Ascending aorta (tissue), 2 donors: ENCODE data around the gene TMEM204. TPM values are rescaled to one million over a fixed set of nuclear protein-coding genes. Genes with fewer than 3 reads are reported as not detected.

Experiments used
- DNase-seq, 2 donors: peaks; one replicate each; pipeline ENCODE4 v3.0.0-alpha.2; 2019; ENCODE audit warnings: low spot score in 2 of 2
- H3K27ac ChIP-seq, 2 donors: fragments of 200-600 bp; sonication (generic); one replicate each; pipeline ENCODE4 v1.5.1; 2016 to 2017; ENCODE audit warnings: mild to moderate bottlenecking in 1 of 2
- H3K27me3 ChIP-seq: fragments of 200-600 bp; sonication (generic); one replicate; pipeline ENCODE4 v1.5.1; 2017
- H3K36me3 ChIP-seq, 2 donors: fragments of 200-600 bp; sonication (generic); one replicate each; pipeline ENCODE4 v1.5.1; 2016
- H3K4me1 ChIP-seq, 2 donors: fragments of 200-600 bp; sonication (generic); one replicate each; pipeline ENCODE4 v1.5.1; 2016 to 2017; ENCODE audit warnings: mild to moderate bottlenecking in 1 of 2
- H3K4me3 ChIP-seq, 2 donors: fragments of 200-600 bp; sonication (generic); one replicate each; pipeline ENCODE4 v1.5.1; 2016 to 2017; ENCODE audit warnings: mild to moderate bottlenecking in 1 of 2
- H3K9me3 ChIP-seq, 2 donors: fragments of 200-600 bp; sonication (generic); one replicate each; pipeline ENCODE4 v1.5.1; 2016
- CTCF ChIP-seq, 3 experiments: fragments of 200-600 bp in 2 of 3; fragments of 450-650 bp in 1 of 3; sonication (generic) in 2 of 3; IDR thresholded peaks; one replicate each; pipeline ENCODE4 v1.5.1; 2016 to 2019; ENCODE audit warnings: antibody characterized with exemption in 3 of 3, mild to moderate bottlenecking in 1 of 3, moderate library complexity in 1 of 3
- intact Hi-C: fragments of 100-400 bp; cut with DNase I; formaldehyde crosslinking; loops from one replicate; pipeline ENCODE4 v1.15.1; 2023
- total RNA-seq: library from RNA; depleted of rRNA; stranded (reverse); fragments of >200 nt; gene quantifications from one replicate; pipeline ENCODE4 v1.1.0, GENCODE V29; 2016

Gene TMEM204
- total RNA-seq, 1 donor from 2014 or later = 145 TPM

- H3K4me3 ChIP-seq = no peak overlapping the region
- H3K9me3 ChIP-seq = no peaks in the 10 kb centered on the region
- no peak for DNase-seq
- intact Hi-C loops = no loop called here
- H3K4me1 ChIP-seq = peaks cover 3 to 9% of the 10 kb centered on the region in 2 donors
- no peak for TF ChIP-seq CTCF (IDR thresholded peaks at IDR 0.05)
- peaks cover 50 to 61% of the 10 kb centered on the region in 2 donors for H3K36me3 ChIP-seq
- H3K27ac ChIP-seq = no peak overlapping the region
- H3K27me3 ChIP-seq = no peaks in the 10 kb centered on the region
Measured at GRCh38 chr16:1496464-1496863, 37.0 kb upstream of the TMEM204 start.

- Histone ChIP-seq H3K4me1 (peaks cover 3 to 9% of the 10 kb centered on the region in 2 donors), H3K27me3 (no peaks in the 10 kb centered on the region), H3K27ac (no peak overlapping the region), H3K36me3 (peaks cover 56 to 67% of the 10 kb centered on the region in 2 donors), H3K9me3 (no peaks in the 10 kb centered on the region), H3K4me3 (no peak overlapping the region)
- no peak for DNase-seq
- TF ChIP-seq CTCF (IDR thresholded peaks at IDR 0.05) = no peak
- intact Hi-C loops = no loop called here
Measured at GRCh38 chr16:1497014-1497598, 36.4 kb upstream of the TMEM204 start.

- Histone ChIP-seq H3K36me3 (peaks cover 72 to 85% of the 10 kb centered on the region in 2 donors), H3K4me1 (peaks cover 0 to 8% of the 10 kb centered on the region in 2 donors), H3K27ac (no peak overlapping the region), H3K9me3 (no peaks in the 10 kb centered on the region), H3K27me3 (no peaks in the 10 kb centered on the region), H3K4me3 (no peak overlapping the region)
- TF ChIP-seq CTCF (IDR thresholded peaks at IDR 0.05) = no peak
- intact Hi-C loops = no loop called here
- DNase-seq = no peak
Measured at GRCh38 chr16:1498899-1499676, 34.4 kb upstream of the TMEM204 start.

DNA sequence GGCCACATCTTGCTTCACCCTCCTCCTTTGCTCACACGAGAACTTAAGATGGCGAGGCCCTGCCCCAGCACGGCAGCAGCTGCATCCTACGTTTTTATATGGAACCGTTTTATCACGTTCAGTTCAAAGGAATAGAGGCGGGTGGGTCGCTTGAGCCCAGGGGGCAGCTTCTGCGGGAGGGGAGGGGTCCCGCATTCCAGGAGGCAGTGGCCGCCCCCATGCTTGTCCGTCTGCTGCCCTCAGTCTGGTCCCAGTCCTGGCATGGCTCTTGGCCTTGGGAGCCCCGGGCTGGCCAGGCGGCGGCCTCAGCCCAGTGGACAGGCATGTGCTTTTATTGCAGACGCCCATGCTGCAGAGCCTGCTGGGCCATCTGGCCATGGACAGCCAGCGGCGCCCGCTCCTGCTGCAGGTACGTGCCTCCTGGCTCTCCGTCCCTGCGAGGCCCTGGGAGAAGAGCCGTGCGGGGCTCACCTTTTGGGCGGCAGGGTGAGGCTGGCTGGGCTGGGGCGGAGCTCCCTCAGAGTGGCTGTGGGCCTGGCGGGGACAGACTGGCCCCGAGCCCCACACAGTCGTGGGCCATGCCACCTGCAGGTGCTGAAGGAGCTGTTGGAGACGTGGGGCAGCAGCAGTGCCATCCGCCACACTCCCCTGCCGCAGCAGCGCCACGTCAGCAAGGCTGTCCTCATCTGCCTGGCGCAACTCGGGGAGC, 33.6 kb upstream of the TMEM204 start:
- H3K27ac ChIP-seq = no peak overlapping the region
- DNase-seq = no peak
- H3K4me3 ChIP-seq = no peak overlapping the region
- intact Hi-C loops = no loop called here
- TF ChIP-seq CTCF (IDR thresholded peaks at IDR 0.05) = no peak
- H3K27me3 ChIP-seq = no peaks in the 10 kb centered on the region
- H3K4me1 ChIP-seq = no peaks in the 10 kb centered on the region
- H3K9me3 ChIP-seq = no peaks in the 10 kb centered on the region
- H3K36me3 ChIP-seq = peaks cover 74 to 84% of the 10 kb centered on the region in 2 donors

- no peak for TF ChIP-seq CTCF (IDR thresholded peaks at IDR 0.05)
- Histone ChIP-seq H3K4me3 (no peak overlapping the region), H3K36me3 (peaks cover 73 to 81% of the 10 kb centered on the region in 2 donors), H3K4me1 (no peaks in the 10 kb centered on the region), H3K27me3 (no peaks in the 10 kb centered on the region), H3K27ac (no peak overlapping the region), H3K9me3 (no peaks in the 10 kb centered on the region)
- DNase-seq = no peak
- intact Hi-C loops = no loop called here
Measured at GRCh38 chr16:1500465-1501150, 32.9 kb upstream of the TMEM204 start.
